Brain microvascular endothelial cell (primary cell): Measurements from ENCODE around the gene RALGPS1.

Source experiments
- DNase-seq: peaks from one replicate; pipeline ENCODE4 v3.0.0-alpha.2; 2020
- H3K27ac ChIP-seq: fragments of 250-450 bp; sonication (Bioruptor Pico); 2 replicates; pipeline ENCODE4 v1.5.1; 2020; ENCODE audit warnings: mild to moderate bottlenecking, moderate library complexity
- H3K27me3 ChIP-seq: fragments of 250-450 bp; sonication (Bioruptor Pico); replicated peaks from 2 replicates; pipeline ENCODE4 v1.5.1; 2020; ENCODE audit warnings: mild to moderate bottlenecking
- H3K36me3 ChIP-seq: fragments of 250-450 bp; sonication (Bioruptor Pico); replicated peaks from 2 replicates; pipeline ENCODE4 v1.5.1; 2020; ENCODE audit warnings: mild to moderate bottlenecking
- H3K4me3 ChIP-seq: 2 replicates; pipeline ENCODE4 v1.5.1; 2011; ENCODE audit warnings: low read depth, mild to moderate bottlenecking, control low read depth, low read length, moderate library complexity
- CTCF ChIP-seq: IDR thresholded peaks from 2 replicates; pipeline ENCODE4 v1.5.1; 2011; ENCODE audit warnings: low read depth, mild to moderate bottlenecking, moderate library complexity, low read length, control low read depth, inconsistent platforms; ENCODE audit errors: missing control alignments
- in situ Hi-C: cut with HindIII; loops from 2 replicates; pipeline ENCODE4 v1.10.0; 2017; ENCODE audit warnings: low sequenced_read_pairs, low pct_ligation_motif_present

The RALGPS1 gene

GRCh38 chr9:127173063-127173462 lies 258.5 kb downstream of the RALGPS1 start:
- TF ChIP-seq CTCF, result no peak
- Histone ChIP-seq H3K4me3 (no peak overlapping the region), H3K27me3 (no peaks in the 10 kb centered on the region), H3K36me3 (no peaks in the 10 kb centered on the region), H3K27ac (no peak overlapping the region)
- no peak for DNase-seq
- in situ Hi-C loops, result no loop called here

- Histone ChIP-seq H3K27me3 (no peaks in the 10 kb centered on the region), H3K4me3 (no peak overlapping the region), H3K36me3 (no peaks in the 10 kb centered on the region), H3K27ac (no peak overlapping the region)
- TF ChIP-seq CTCF, result no peak
- in situ Hi-C loops, result no loop called here
- no peak for DNase-seq
Measured at GRCh38 chr9:127174386-127175318, 260.1 kb downstream of the RALGPS1 start.

- in situ Hi-C loops, result no loop called here
- no peaks in the 10 kb centered on the region for H3K27me3 ChIP-seq
- no peak overlapping the region for H3K27ac ChIP-seq
- no peak for DNase-seq
- no peaks in the 10 kb centered on the region for H3K36me3 ChIP-seq
- TF ChIP-seq CTCF, result no peak
- no peak overlapping the region for H3K4me3 ChIP-seq
Measured at GRCh38 chr9:127175319-127175715, 260.7 kb downstream of the RALGPS1 start.

GRCh38 chr9:127175764-127176163 lies 261.2 kb downstream of the RALGPS1 start:
- Histone ChIP-seq H3K4me3 (no peak overlapping the region), H3K27me3 (no peaks in the 10 kb centered on the region), H3K36me3 (no peaks in the 10 kb centered on the region), H3K27ac (no peak overlapping the region)
- in situ Hi-C loops, result no loop called here
- no peak for TF ChIP-seq CTCF
- no peak for DNase-seq

- DNase-seq, result no peak
- no peaks in the 10 kb centered on the region for H3K36me3 ChIP-seq
- in situ Hi-C loops, result no loop called here
- no peak for TF ChIP-seq CTCF
- H3K4me3 ChIP-seq, result no peak overlapping the region
- H3K27ac ChIP-seq, result no peak overlapping the region
- no peaks in the 10 kb centered on the region for H3K27me3 ChIP-seq
Measured at GRCh38 chr9:127176631-127177030, 262.0 kb downstream of the RALGPS1 start.
